Breast epithelium (tissue), 3 donors: ENCODE data around the gene SPECC1L.

ENCODE experiments used
- CTCF ChIP-seq, 3 donors: fragments of 450-650 bp; IDR thresholded peaks; one replicate each; pipeline ENCODE4 v1.5.1; 2016 to 2017; ENCODE audit warnings: antibody characterized with exemption in 3 of 3, mild to moderate bottlenecking in 3 of 3, moderate library complexity in 3 of 3
- POLR2A ChIP-seq: fragments of 450-650 bp; IDR thresholded peaks from one replicate; pipeline ENCODE4 v1.6.1; 2016; ENCODE audit warnings: antibody characterized with exemption, mild to moderate bottlenecking, moderate library complexity
- POLR2AphosphoS5 ChIP-seq, 3 donors: sonication (generic); formaldehyde crosslinking; IDR thresholded peaks; one replicate each; pipeline ENCODE4 v1.6.1; 2017; ENCODE audit warnings: antibody characterized with exemption in 3 of 3

- TF ChIP-seq POLR2AphosphoS5 (IDR thresholded peaks at IDR 0.05) (no peak), CTCF (IDR thresholded peaks at IDR 0.05) (no peak), POLR2A (no peak)
Observed at GRCh38 chr22:24402460-24403192, 132.0 kb downstream of the SPECC1L start.
